K562 (cell line): Measurements from ENCODE around the gene ZRANB1. TPM values are rescaled to one million over a fixed set of nuclear protein-coding genes. Genes with fewer than 3 reads are reported as not detected.

Source experiments
- ARID1B ChIP-seq: fragments of 450-650 bp; IDR thresholded peaks from 2 replicates; pipeline ENCODE4 v1.6.1; 2016; ENCODE audit warnings: antibody characterized with exemption, mild to moderate bottlenecking, inconsistent platforms
- BHLHE40 ChIP-seq: IDR thresholded peaks from 2 replicates; pipeline ENCODE4 v1.6.1; 2011; ENCODE audit warnings: low read length, improper control_type of control experiment
- BRD4 ChIP-seq: fragments of 200-600 bp; sonication (generic); IDR thresholded peaks from 2 replicates; pipeline ENCODE4 v1.6.1; 2017; ENCODE audit warnings: inconsistent platforms
- CBFA2T3 ChIP-seq: fragments of 450-650 bp; IDR thresholded peaks from 2 replicates; pipeline ENCODE4 v1.6.1; 2017
- CCNT2 ChIP-seq: IDR thresholded peaks from 2 replicates; pipeline ENCODE4 v1.6.1; 2011; ENCODE audit warnings: borderline replicate concordance, low read depth, mild to moderate bottlenecking, moderate library complexity, mixed read lengths, low read length; ENCODE audit not compliant: insufficient read length; ENCODE audit errors: extremely low read depth
- DIDO1 ChIP-seq: fragments of 450-650 bp; IDR thresholded peaks from 2 replicates; pipeline ENCODE4 v1.6.1; 2016; ENCODE audit warnings: low read depth, missing biosample characterization, missing genetic modification characterization
- FOXM1 ChIP-seq, 2 experiments: fragments of 450-650 bp in 1 of 2; sonication (generic) in 1 of 2; formaldehyde crosslinking in 1 of 2; IDR thresholded peaks; 2 replicates each; pipeline versions ENCODE4 v1.6.1 to v1.9.0; 2017 to 2022; ENCODE audit warnings: low read depth in 2 of 2, mild to moderate bottlenecking in 2 of 2, missing genetic modification reagents in 1 of 2, moderate library complexity in 1 of 2
- HDAC1 ChIP-seq, 2 experiments: fragments of 450-650 bp; IDR thresholded peaks; 2 replicates each; pipeline ENCODE4 v1.6.1; 2016 to 2017; ENCODE audit warnings: inconsistent platforms in 1 of 2, mild to moderate bottlenecking in 1 of 2, moderate library complexity in 1 of 2
- HDAC2 ChIP-seq: fragments of 450-650 bp; IDR thresholded peaks from 2 replicates; pipeline ENCODE4 v1.6.1; 2016; ENCODE audit warnings: mild to moderate bottlenecking
- KDM1A ChIP-seq, 2 experiments: fragments of 450-650 bp; IDR thresholded peaks; 2 replicates each; pipeline ENCODE4 v1.6.1; 2016; ENCODE audit warnings: mild to moderate bottlenecking in 2 of 2
- NFE2 ChIP-seq: IDR thresholded peaks from 2 replicates; pipeline ENCODE4 v1.6.1; 2014; ENCODE audit warnings: antibody characterized with exemption, low read depth
- NFIC ChIP-seq: fragments of 450-650 bp; IDR thresholded peaks from 2 replicates; pipeline ENCODE4 v1.6.1; 2017; ENCODE audit warnings: mild to moderate bottlenecking, inconsistent platforms
- NR2C1 ChIP-seq, 2 experiments: fragments of 450-650 bp; IDR thresholded peaks; 2 replicates each; pipeline ENCODE4 v1.6.1; 2017; ENCODE audit warnings: mild to moderate bottlenecking in 2 of 2, antibody characterized with exemption in 1 of 2, inconsistent platforms in 1 of 2, missing compliant biosample characterization in 1 of 2, missing genetic modification characterization in 1 of 2
- POLR2B ChIP-seq: fragments of 450-650 bp; IDR thresholded peaks from 2 replicates; pipeline ENCODE4 v1.6.1; 2018; ENCODE audit warnings: low read depth; ENCODE audit not compliant: partially characterized antibody
- RBM17 ChIP-seq: fragments of 200-400 bp; formaldehyde crosslinking; IDR thresholded peaks from 2 replicates; pipeline ENCODE4 v1.6.1; 2017; ENCODE audit warnings: low read depth, mild to moderate bottlenecking, low read length, borderline replicate concordance
- SLC30A9 ChIP-seq: fragments of 250-450 bp; sonication (Bioruptor Pico); IDR thresholded peaks from 2 replicates; pipeline ENCODE4 v1.8.0; 2022; ENCODE audit warnings: mild to moderate bottlenecking, moderate library complexity
- TFAP4 ChIP-seq: sonication (generic); formaldehyde crosslinking; IDR thresholded peaks from 2 replicates; pipeline ENCODE4 v1.8.0; 2022; ENCODE audit warnings: missing genetic modification reagents, mild to moderate bottlenecking, moderate library complexity, borderline replicate concordance
- ZNF24 ChIP-seq: fragments of 450-650 bp; IDR thresholded peaks from 2 replicates; pipeline ENCODE4 v1.6.1; 2016
- polyA plus RNA-seq, 8 experiments: library from polyadenylated mRNA; depleted of rRNA in 4 of 8; stranded (reverse) in 5 of 8; unstranded in 3 of 8; fragments of >200 nt; fragmentation: Nextera tagmentation in 2 of 8; fragmentation: Illumina TruSeq in 1 of 8; extraction: Ambion mirVana in 2 of 8; extraction: Trizol in 1 of 8; gene quantifications; 2 replicates each; pipeline versions ENCODE4 v1.2.1 to v1.2.3, GENCODE V29; 2011 to 2014; ENCODE audit warnings: inconsistent platforms in 1 of 8, missing spikeins in 1 of 8
- total RNA-seq, 7 experiments: library from RNA; depleted of rRNA in 6 of 7; stranded (reverse); fragments of >200 nt in 6 of 7; fragmentation: Illumina TruSeq in 2 of 7; extraction: Trizol in 2 of 7; gene quantifications; 2 replicates each; pipeline versions ENCODE4 v1.2.1 to v1.2.3, GENCODE V29; 2011 to 2021; ENCODE audit warnings: low replicate concordance in 1 of 7
- TF ChIP-seq, protein P1 (sequence below): fragments of 450-650 bp; IDR thresholded peaks from 2 replicates; pipeline ENCODE4 v1.7.1; 2018; ENCODE audit warnings: mild to moderate bottlenecking, low read depth; ENCODE audit not compliant: partially characterized antibody
- TF ChIP-seq, protein P2 (sequence below): sonication (generic); formaldehyde crosslinking; IDR thresholded peaks from 2 replicates; pipeline ENCODE4 v1.4.0; 2020; ENCODE audit warnings: mild to moderate bottlenecking, missing genetic modification reagents
- TF ChIP-seq, protein P3 (sequence below), 2 experiments: fragments of 450-650 bp; conservative IDR thresholded peaks; 2 replicates each; pipeline ENCODE4 v1.6.1; 2017; ENCODE audit warnings: mild to moderate bottlenecking in 2 of 2, moderate library complexity in 2 of 2

Gene ZRANB1
- total and polyA plus RNA-seq, 9 of the 15 experiments (the other 6 are each of a cell fraction or from before 2014, with no cell fraction given) = 0.07 to 1.1 (median 0.64) TPM

DNA sequence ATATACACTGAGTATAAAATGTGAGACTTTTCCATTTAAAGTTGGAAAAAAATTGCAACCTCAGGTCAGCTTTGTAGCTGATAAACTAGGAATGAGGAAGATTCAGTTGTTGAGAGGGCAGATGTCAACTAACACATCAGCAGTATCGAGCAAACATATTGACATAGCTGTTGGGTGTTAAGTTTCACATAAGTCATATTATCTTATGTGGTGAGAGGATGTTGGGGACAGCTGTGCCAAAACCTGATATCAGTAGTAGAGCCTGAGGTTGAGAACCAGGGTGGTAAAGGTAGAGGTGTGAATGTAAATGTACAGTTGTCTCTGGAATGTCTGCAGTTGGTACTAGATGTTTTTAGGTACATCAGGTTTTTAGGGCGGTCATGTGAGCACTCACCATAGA lies 5.0 kb downstream of the ZRANB1 start (continued):
- TF ChIP-seq RBM17 (no peak), ARID1B (peak; percentile 89), BHLHE40 (peak; percentile 31; the same call in 1 of the 2 replicates), HDAC1 (IDR thresholded peaks at IDR 0.05) (peak in 1 of 2 experiments; percentile 53; a peak in 1 of 4 replicates), NFIC (peak; percentile 71), TFAP4 (CRISPR knock-in tag) (peak; percentile 20; the same call in 1 of the 2 replicates), DIDO1 (tag) (no peak), SLC30A9 (CRISPR knock-in tag) (no peak), NR2C1 (IDR thresholded peaks at IDR 0.05) (no peak), NR2C1 (tag; IDR thresholded peaks at IDR 0.05) (no peak), CBFA2T3 (peak; percentile 94), KDM1A (IDR thresholded peaks at IDR 0.05) (peak; percentile 83 to 89), CCNT2 (peak; percentile 40), HDAC2 (peak; percentile 70; the same call in 1 of the 2 replicates), FOXM1 (IDR thresholded peaks at IDR 0.05; ENCODE audit: low read depth) (peak; percentile 65; the same call in 1 of the 2 replicates), FOXM1 (CRISPR knock-in tag; IDR thresholded peaks at IDR 0.05; ENCODE audit: low read depth) (no peak), NFE2 (0 out of 2 replicates have a peak, but pooled peaks have one; percentile 26), BRD4 (no peak), POLR2B (no peak), ZNF24 (no peak)
- TF ChIP-seq, protein P1, sequence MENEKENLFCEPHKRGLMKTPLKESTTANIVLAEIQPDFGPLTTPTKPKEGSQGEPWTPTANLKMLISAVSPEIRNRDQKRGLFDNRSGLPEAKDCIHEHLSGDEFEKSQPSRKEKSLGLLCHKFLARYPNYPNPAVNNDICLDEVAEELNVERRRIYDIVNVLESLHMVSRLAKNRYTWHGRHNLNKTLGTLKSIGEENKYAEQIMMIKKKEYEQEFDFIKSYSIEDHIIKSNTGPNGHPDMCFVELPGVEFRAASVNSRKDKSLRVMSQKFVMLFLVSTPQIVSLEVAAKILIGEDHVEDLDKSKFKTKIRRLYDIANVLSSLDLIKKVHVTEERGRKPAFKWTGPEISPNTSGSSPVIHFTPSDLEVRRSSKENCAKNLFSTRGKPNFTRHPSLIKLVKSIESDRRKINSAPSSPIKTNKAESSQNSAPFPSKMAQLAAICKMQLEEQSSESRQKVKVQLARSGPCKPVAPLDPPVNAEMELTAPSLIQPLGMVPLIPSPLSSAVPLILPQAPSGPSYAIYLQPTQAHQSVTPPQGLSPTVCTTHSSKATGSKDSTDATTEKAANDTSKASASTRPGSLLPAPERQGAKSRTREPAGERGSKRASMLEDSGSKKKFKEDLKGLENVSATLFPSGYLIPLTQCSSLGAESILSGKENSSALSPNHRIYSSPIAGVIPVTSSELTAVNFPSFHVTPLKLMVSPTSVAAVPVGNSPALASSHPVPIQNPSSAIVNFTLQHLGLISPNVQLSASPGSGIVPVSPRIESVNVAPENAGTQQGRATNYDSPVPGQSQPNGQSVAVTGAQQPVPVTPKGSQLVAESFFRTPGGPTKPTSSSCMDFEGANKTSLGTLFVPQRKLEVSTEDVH = no peak
- TF ChIP-seq, protein P2, sequence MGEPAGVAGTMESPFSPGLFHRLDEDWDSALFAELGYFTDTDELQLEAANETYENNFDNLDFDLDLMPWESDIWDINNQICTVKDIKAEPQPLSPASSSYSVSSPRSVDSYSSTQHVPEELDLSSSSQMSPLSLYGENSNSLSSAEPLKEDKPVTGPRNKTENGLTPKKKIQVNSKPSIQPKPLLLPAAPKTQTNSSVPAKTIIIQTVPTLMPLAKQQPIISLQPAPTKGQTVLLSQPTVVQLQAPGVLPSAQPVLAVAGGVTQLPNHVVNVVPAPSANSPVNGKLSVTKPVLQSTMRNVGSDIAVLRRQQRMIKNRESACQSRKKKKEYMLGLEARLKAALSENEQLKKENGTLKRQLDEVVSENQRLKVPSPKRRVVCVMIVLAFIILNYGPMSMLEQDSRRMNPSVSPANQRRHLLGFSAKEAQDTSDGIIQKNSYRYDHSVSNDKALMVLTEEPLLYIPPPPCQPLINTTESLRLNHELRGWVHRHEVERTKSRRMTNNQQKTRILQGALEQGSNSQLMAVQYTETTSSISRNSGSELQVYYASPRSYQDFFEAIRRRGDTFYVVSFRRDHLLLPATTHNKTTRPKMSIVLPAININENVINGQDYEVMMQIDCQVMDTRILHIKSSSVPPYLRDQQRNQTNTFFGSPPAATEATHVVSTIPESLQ (CRISPR knock-in tag) = no peak
- TF ChIP-seq, protein P3, sequence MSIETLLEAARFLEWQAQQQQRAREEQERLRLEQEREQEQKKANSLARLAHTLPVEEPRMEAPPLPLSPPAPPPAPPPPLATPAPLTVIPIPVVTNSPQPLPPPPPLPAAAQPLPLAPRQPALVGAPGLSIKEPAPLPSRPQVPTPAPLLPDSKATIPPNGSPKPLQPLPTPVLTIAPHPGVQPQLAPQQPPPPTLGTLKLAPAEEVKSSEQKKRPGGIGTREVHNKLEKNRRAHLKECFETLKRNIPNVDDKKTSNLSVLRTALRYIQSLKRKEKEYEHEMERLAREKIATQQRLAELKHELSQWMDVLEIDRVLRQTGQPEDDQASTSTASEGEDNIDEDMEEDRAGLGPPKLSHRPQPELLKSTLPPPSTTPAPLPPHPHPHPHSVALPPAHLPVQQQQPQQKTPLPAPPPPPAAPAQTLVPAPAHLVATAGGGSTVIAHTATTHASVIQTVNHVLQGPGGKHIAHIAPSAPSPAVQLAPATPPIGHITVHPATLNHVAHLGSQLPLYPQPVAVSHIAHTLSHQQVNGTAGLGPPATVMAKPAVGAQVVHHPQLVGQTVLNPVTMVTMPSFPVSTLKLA (conservative IDR thresholded peaks at IDR 0.05) = no peak
